CD4-positive, alpha-beta T cell treated with Interleukin-6 for 4 hours (primary cell): ENCODE measurements around the gene GREB1L.
"Not testable (repeated sequence)": the region's sequence is repeated elsewhere in the genome, so short reads cannot be mapped to it uniquely, and the experiment has no call there.

ENCODE experiments used
- DNase-seq: peaks from one replicate; pipeline ENCODE4 v3.0.0-alpha.2; 2020; ENCODE audit warnings: mixed read lengths

GREB1L gene

GRCh38 chr18:21265971-21266673 is 24.1 kb downstream of the GREB1L start:
- no peak for DNase-seq

GRCh38 chr18:21267400-21267799 is 25.4 kb downstream of the GREB1L start:
- DNase-seq = no peak

- DNase-seq = no peak
Measured at GRCh38 chr18:21269349-21269748, 27.3 kb downstream of the GREB1L start.

- no peak for DNase-seq
Measured at GRCh38 chr18:21270453-21270852, 28.4 kb downstream of the GREB1L start.

- DNase-seq = no peak
Measured at GRCh38 chr18:21272016-21272579, 30.1 kb downstream of the GREB1L start.

- no peak for DNase-seq
Measured at GRCh38 chr18:21273568-21273967, 31.5 kb downstream of the GREB1L start.

- DNase-seq = no peak
Measured at GRCh38 chr18:21275645-21276044, 33.6 kb downstream of the GREB1L start.

- no peak for DNase-seq
Measured at GRCh38 chr18:21277578-21277977, 35.5 kb downstream of the GREB1L start.

GRCh38 chr18:21278218-21278617 is 36.2 kb downstream of the GREB1L start:
- DNase-seq = not testable (repeated sequence)

- no peak for DNase-seq
Measured at GRCh38 chr18:21281603-21282002, 39.6 kb downstream of the GREB1L start.

- DNase-seq = no peak
Measured at GRCh38 chr18:21284540-21284939, 42.5 kb downstream of the GREB1L start.

GRCh38 chr18:21289827-21290226 is 47.8 kb downstream of the GREB1L start:
- DNase-seq = no peak

GRCh38 chr18:21291106-21291505 is 49.1 kb downstream of the GREB1L start:
- DNase-seq = no peak

- DNase-seq = no peak
Measured at GRCh38 chr18:21293479-21293878, 51.4 kb downstream of the GREB1L start.

GRCh38 chr18:21295101-21295500 is 53.1 kb downstream of the GREB1L start:
- DNase-seq = no peak

- no peak for DNase-seq
Measured at GRCh38 chr18:21296045-21296444, 54.0 kb downstream of the GREB1L start.

GRCh38 chr18:21298351-21298750 is 56.3 kb downstream of the GREB1L start:
- no peak for DNase-seq

- DNase-seq = no peak
Measured at GRCh38 chr18:21300035-21300907, 58.2 kb downstream of the GREB1L start.

- DNase-seq = no peak
Measured at GRCh38 chr18:21300908-21301200, 58.8 kb downstream of the GREB1L start.

GRCh38 chr18:21303445-21303844 is 61.4 kb downstream of the GREB1L start:
- DNase-seq = no peak

GRCh38 chr18:21303895-21304294 is 61.9 kb downstream of the GREB1L start:
- no peak for DNase-seq

- DNase-seq = no peak
Measured at GRCh38 chr18:21305621-21306020, 63.6 kb downstream of the GREB1L start.

GRCh38 chr18:21306368-21306767 is 64.3 kb downstream of the GREB1L start:
- no peak for DNase-seq

GRCh38 chr18:21307578-21307977 is 65.5 kb downstream of the GREB1L start:
- no peak for DNase-seq
